ENCODE results near the gene ITGAE. TPM values are rescaled to one million over a fixed set of nuclear protein-coding genes. Genes with fewer than 3 reads are reported as not detected.

The ITGAE gene
- total RNA-seq, 1 experiment from 2014 or later = 20.9 TPM

GRCh38 chr17:3782751-3783150 is 18.2 kb downstream of the ITGAE start:
- ATAC-seq = no peak
- no peak for DNase-seq (ENCODE audit: low read depth, low spot score)
- TF ChIP-seq POLR2AphosphoS5 (IDR thresholded peaks at IDR 0.05; ENCODE audit: low read depth, low read length) (no peak), TCF7L2 (IDR thresholded peaks at IDR 0.05; ENCODE audit: low read depth, low read length) (no peak), CTCF (IDR thresholded peaks at IDR 0.05) (no peak), SIN3A (IDR thresholded peaks at IDR 0.05; ENCODE audit: borderline replicate concordance, insufficient read depth, low read depth, low read length) (no peak), REST (IDR thresholded peaks at IDR 0.05; ENCODE audit: insufficient read depth in 1 of 2, low read depth in 2 of 2, low read length in 1 of 2) (no peak)
- intact Hi-C loops (cut with micrococcal nuclease; ENCODE audit: unreplicated experiment) (no loop called here), in situ Hi-C loops (cut with HindIII; ENCODE audit: low pct_unique_long_range_greater_than_20kb, low sequenced_read_pairs) (no loop called here)
- ChIA-PET POLR2A (no interaction called here), CTCF (no interaction called here)
- Histone ChIP-seq H3K36me3 (ENCODE audit: control insufficient read depth, insufficient read depth, low read length) (no peaks in the 10 kb centered on the region), H3K4me3 (ENCODE audit: low read depth in 2 of 2, low read length in 2 of 2) (no peak overlapping the region), H3K27ac (ENCODE audit: low read length) (no peak overlapping the region), H3K27me3 (ENCODE audit: control insufficient read depth, insufficient read depth, low read length) (no peaks in the 10 kb centered on the region), H3K4me1 (ENCODE audit: control insufficient read depth, insufficient read depth, low read length) (no peaks in the 10 kb centered on the region), H3K9me3 (ENCODE audit: control insufficient read depth, insufficient read depth, low read depth, low read length) (no peaks in the 10 kb centered on the region)
- BruUV-seq (replicated peaks) = no TSS peak

GRCh38 chr17:3780986-3781385 is 20.0 kb downstream of the ITGAE start:
- POLR2A ChIA-PET = no interaction called here
- H3K36me3 ChIP-seq (ENCODE audit: control insufficient read depth, insufficient read depth, low read length) = no peaks in the 10 kb centered on the region
- TF ChIP-seq TCF7L2 (IDR thresholded peaks at IDR 0.05; ENCODE audit: low read depth, low read length) = no peak
- H3K4me3 ChIP-seq (ENCODE audit: low read depth in 2 of 2, low read length in 2 of 2) = no peak overlapping the region
- BruUV-seq (replicated peaks) = no TSS peak
- no peaks in the 10 kb centered on the region for H3K9me3 ChIP-seq (ENCODE audit: control insufficient read depth, insufficient read depth, low read depth, low read length)
- ATAC-seq (no peak), DNase-seq (ENCODE audit: low read depth, low spot score) (no peak)
- H3K4me1 ChIP-seq (ENCODE audit: control insufficient read depth, insufficient read depth, low read length) = no peaks in the 10 kb centered on the region
- CTCF ChIA-PET = interaction anchor here (0.6 kb wide), 1 partner anchor 15 kb away, joined by 8 read pairs; no protein-coding TSS in a partner anchor
- in situ Hi-C loops (cut with HindIII; ENCODE audit: low pct_unique_long_range_greater_than_20kb, low sequenced_read_pairs) (no loop called here), intact Hi-C loops (cut with micrococcal nuclease; ENCODE audit: unreplicated experiment) (no loop called here)
- H3K27ac ChIP-seq (ENCODE audit: low read length) = no peak overlapping the region
- no peaks in the 10 kb centered on the region for H3K27me3 ChIP-seq (ENCODE audit: control insufficient read depth, insufficient read depth, low read length)

GRCh38 chr17:3777366-3778120 is 23.4 kb downstream of the ITGAE start:
- CTCF ChIA-PET = no interaction called here
- ATAC-seq = no peak

More at GRCh38 chr17:3777366-3778120, 23.4 kb downstream of the ITGAE start:
- in situ Hi-C loops (cut with HindIII; ENCODE audit: low pct_unique_long_range_greater_than_20kb, low sequenced_read_pairs) = no loop called here
- no peaks in the 10 kb centered on the region for H3K36me3 ChIP-seq (ENCODE audit: control insufficient read depth, insufficient read depth, low read length)
- no peaks in the 10 kb centered on the region for H3K9me3 ChIP-seq (ENCODE audit: control insufficient read depth, insufficient read depth, low read depth, low read length)
- no TSS peak for BruUV-seq (replicated peaks)
- TF ChIP-seq POLR2AphosphoS5 (IDR thresholded peaks at IDR 0.05; ENCODE audit: low read depth, low read length) = no peak
- TF ChIP-seq TCF7L2 (IDR thresholded peaks at IDR 0.05; ENCODE audit: low read depth, low read length) = no peak
- no peak for TF ChIP-seq SIN3A (IDR thresholded peaks at IDR 0.05; ENCODE audit: borderline replicate concordance, insufficient read depth, low read depth, low read length)
- no peak for TF ChIP-seq CTCF (IDR thresholded peaks at IDR 0.05)
- no peak for TF ChIP-seq REST (IDR thresholded peaks at IDR 0.05; ENCODE audit: insufficient read depth in 1 of 2, low read depth in 2 of 2, low read length in 1 of 2)
- no peak overlapping the region for H3K4me3 ChIP-seq (ENCODE audit: low read depth in 2 of 2, low read length in 2 of 2)
- H3K4me1 ChIP-seq (ENCODE audit: control insufficient read depth, insufficient read depth, low read length) = no peaks in the 10 kb centered on the region
- DNase-seq (ENCODE audit: low read depth, low spot score) = no peak
- intact Hi-C loops (cut with micrococcal nuclease; ENCODE audit: unreplicated experiment) = no loop called here
- H3K27ac ChIP-seq (ENCODE audit: low read length) = no peak overlapping the region
- POLR2A ChIA-PET = no interaction called here
- no peaks in the 10 kb centered on the region for H3K27me3 ChIP-seq (ENCODE audit: control insufficient read depth, insufficient read depth, low read length)

Data from Panc1 (cell line).